ENCODE results near the gene PHPT1.
"Not testable (repeated sequence)": the region's sequence is repeated elsewhere in the genome, so short reads cannot be mapped to it uniquely, and the experiment has no call there.

Gene PHPT1

DNA sequence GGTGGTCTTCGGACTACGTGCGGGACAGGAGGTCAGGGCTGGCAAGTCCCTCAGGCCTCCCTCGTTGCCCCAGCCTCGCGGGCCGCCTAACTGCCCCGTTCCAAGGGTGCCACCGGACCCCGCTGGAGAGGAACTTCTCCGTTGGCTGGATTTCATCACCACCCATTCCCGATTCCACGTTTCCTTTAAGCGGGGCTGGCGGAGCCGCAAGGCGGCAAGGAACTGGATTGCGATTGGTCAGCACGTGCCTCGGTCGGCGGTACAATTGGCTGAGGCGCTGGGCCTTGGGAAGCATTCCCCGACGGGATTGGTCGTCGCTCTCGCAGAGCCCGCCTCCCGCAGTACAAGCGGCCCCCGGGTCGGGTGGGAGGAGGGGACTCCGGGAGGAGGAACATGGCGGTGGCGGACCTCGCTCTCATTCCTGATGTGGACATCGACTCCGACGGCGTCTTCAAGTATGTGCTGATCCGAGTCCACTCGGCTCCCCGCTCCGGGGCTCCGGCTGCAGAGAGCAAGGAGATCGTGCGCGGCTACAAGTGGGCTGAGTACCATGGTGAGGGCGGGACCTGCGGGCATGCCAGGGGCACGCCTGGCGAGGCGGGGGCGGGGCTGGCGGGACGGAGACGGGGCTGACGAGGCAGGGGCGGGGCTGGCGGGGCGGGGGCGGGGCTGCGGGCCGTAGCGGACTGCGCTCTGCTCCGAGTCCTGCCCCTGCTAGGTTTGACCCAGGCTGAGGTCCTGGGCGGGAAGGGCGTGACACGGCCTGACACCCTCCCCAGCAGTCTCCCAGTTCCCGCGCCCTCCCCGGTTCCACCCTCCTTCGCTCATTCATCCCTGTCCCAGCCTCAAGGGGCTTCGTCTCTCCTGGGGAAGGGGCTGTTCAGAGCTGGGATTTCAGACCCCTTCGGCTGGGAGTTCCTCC is at the start of gene PHPT1:
Gene PHPT1 (plus strand): TSS at position 372 of the 922 bp plus-strand sequence. CDS start 22 bp downstream, at position 394.
- no peak for TF ChIP-seq CTCF (IDR thresholded peaks at IDR 0.05; ENCODE audit: low read depth, low read length, missing control alignments)

DNA sequence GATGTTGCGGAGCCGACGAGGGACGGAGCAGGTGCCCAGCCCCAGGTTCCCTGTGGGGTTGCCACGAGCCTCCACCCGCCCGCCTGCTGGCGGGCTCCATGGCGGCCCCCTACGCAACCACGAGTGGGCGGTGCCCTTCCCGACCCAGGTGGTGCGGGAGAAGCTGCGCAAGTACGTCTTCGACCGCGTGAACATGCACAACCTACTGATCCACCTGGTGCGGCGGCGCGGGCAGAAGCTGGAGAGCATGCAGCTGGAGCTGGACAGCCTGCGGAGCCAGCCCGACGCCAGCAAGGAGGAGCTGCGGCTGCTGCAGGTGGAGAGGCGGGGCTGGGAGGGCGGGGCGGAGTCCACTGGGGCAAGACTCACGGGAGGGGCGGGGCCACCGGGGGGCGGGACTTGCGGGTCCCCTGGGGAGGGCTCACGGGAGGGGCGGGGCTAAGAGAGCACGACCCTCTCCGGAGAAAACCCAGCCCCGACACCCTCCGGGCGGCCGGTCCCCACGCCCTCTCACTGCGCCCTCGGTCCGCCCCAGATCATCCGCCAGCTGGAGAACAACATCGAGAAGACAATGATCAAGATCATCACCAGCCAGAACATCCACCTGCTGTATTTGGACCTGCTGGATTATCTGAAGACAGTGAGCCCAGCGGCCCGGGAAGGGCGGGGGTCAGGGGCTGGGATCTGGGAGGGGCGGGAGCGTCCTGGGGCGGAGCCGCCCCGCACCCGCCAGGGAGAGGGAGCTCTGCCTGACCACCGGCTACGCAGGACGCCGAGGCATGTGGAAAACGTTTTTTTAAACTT is 49.2 kb upstream of the PHPT1 start:
- TF ChIP-seq CTCF (IDR thresholded peaks at IDR 0.05; ENCODE audit: low read depth, low read length, missing control alignments): no peak
- peak overlapping the region; percentile 41 for H3K4me3 ChIP-seq (ENCODE audit: low read depth, low read length)
- DNase-seq (ENCODE audit: low read depth): no peak

More for the DNA sequence above, at the start of gene PHPT1:
- H3K4me3 ChIP-seq (ENCODE audit: low read depth, low read length): peak within 1 kb of the TSS; percentile 67
- peak; percentile 96 for DNase-seq (ENCODE audit: low read depth)

GRCh38 chr9:136802321-136802720 is 46.9 kb upstream of the PHPT1 start:
- TF ChIP-seq CTCF (IDR thresholded peaks at IDR 0.05; ENCODE audit: low read depth, low read length, missing control alignments): no peak
- H3K4me3 ChIP-seq (ENCODE audit: low read depth, low read length): no peak overlapping the region

GRCh38 chr9:136803009-136803550 is 46.1 kb upstream of the PHPT1 start:
- H3K4me3 ChIP-seq (ENCODE audit: low read depth, low read length); DNase-seq (ENCODE audit: low read depth): not testable (repeated sequence)

More at GRCh38 chr9:136802321-136802720, 46.9 kb upstream of the PHPT1 start:
- DNase-seq (ENCODE audit: low read depth): no peak

GRCh38 chr9:136803551-136804508 is 45.4 kb upstream of the PHPT1 start:
- no peak for TF ChIP-seq CTCF (IDR thresholded peaks at IDR 0.05; ENCODE audit: low read depth, low read length, missing control alignments)
- DNase-seq (ENCODE audit: low read depth): no peak
- no peak overlapping the region for H3K4me3 ChIP-seq (ENCODE audit: low read depth, low read length)

DNA sequence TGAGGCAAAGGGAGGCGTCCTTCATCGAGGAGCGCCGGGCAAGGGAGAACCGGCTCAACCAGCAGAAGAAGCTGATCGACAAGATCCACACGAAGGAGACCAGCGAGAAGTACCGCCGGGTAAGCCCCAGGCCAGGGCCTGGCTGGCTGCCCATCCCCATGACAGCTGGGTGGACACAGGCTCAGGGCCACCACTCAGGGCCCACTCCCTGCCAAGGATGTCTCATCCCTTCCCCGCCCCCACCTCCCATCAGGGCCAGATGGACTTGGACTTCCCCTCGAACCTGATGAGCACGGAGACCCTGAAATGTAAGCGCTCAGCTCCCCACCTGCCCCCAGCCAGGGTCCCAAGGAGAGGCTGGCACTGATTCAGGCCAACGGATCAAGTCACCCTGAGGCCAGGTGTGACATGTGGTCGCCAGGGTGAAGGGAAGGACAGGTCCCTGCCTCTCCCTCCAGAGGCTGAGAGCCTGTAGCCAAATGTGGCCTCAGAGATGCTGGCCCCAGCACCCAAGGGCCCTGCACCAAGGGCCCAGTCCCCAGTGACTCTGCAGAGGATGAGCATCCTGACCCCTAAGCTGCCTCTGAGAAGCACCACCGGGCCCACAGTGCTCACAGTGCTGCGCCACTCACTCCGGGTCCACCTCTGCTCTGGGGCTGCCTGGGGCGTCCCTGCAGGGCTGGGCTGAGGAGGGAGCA is 44.6 kb upstream of the PHPT1 start:
- H3K4me3 ChIP-seq (ENCODE audit: low read depth, low read length): no peak overlapping the region
- TF ChIP-seq CTCF (IDR thresholded peaks at IDR 0.05; ENCODE audit: low read depth, low read length, missing control alignments): no peak
- no peak for DNase-seq (ENCODE audit: low read depth)

All from GM12864 (cell line).